GM13976 (cell line): ENCODE data around the gene CHDH.

Experiments used
- DNase-seq: peaks from one replicate; pipeline ENCODE4 v3.0.0; 2012; ENCODE audit warnings: low spot score
- CTCF ChIP-seq: IDR thresholded peaks from 2 replicates; pipeline ENCODE4 v1.5.1; 2012; ENCODE audit warnings: borderline replicate concordance, mild to moderate bottlenecking; ENCODE audit not compliant: insufficient read depth; ENCODE audit errors: extremely low read depth, missing control alignments, control extremely low read depth
- in situ Hi-C: fragments of 300-500 bp; cut with MboI; formaldehyde crosslinking; loops from one replicate; pipeline ENCODE4 v1.12.0; 2022; ENCODE audit warnings: low sequenced_read_pairs, mixed read lengths, inconsistent platforms; ENCODE audit not compliant: unreplicated experiment

The CHDH gene

GRCh38 chr3:53843195-53844177, 2.7 kb downstream of the CHDH start:
- no peak for DNase-seq
- TF ChIP-seq CTCF = no peak
- in situ Hi-C loops = no loop called here

- no peak for DNase-seq
Observed at GRCh38 chr3:53842436-53843194, 3.6 kb downstream of the CHDH start.

GRCh38 chr3:53841296-53841695, 4.9 kb downstream of the CHDH start:
- no peak for DNase-seq
- in situ Hi-C loops = no loop called here
- no peak for TF ChIP-seq CTCF

More at GRCh38 chr3:53842436-53843194, 3.6 kb downstream of the CHDH start:
- no peak for TF ChIP-seq CTCF
- in situ Hi-C loops = no loop called here

DNA sequence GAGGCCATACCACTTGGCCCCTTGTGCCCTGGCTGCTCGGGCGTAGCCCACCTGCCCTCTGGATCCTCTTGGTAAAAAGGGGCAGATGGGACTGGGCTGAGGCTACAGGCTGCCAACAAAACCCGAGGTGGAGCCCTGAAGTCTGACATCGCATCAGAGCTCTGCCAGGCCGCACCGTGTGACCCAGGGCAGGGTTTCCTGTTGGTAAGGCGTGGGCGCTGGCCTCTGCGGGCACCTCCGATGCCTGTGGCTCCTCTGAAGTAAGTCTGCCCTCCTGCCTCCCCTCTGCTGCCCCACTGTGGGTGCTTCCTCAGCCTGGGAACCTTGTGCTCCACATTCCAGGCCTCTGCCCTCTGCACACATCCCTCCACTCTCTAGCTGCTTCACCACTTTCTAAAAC, 8.9 kb downstream of the CHDH start:
- no peak for DNase-seq
- TF ChIP-seq CTCF = no peak
- in situ Hi-C loops = no loop called here

DNA sequence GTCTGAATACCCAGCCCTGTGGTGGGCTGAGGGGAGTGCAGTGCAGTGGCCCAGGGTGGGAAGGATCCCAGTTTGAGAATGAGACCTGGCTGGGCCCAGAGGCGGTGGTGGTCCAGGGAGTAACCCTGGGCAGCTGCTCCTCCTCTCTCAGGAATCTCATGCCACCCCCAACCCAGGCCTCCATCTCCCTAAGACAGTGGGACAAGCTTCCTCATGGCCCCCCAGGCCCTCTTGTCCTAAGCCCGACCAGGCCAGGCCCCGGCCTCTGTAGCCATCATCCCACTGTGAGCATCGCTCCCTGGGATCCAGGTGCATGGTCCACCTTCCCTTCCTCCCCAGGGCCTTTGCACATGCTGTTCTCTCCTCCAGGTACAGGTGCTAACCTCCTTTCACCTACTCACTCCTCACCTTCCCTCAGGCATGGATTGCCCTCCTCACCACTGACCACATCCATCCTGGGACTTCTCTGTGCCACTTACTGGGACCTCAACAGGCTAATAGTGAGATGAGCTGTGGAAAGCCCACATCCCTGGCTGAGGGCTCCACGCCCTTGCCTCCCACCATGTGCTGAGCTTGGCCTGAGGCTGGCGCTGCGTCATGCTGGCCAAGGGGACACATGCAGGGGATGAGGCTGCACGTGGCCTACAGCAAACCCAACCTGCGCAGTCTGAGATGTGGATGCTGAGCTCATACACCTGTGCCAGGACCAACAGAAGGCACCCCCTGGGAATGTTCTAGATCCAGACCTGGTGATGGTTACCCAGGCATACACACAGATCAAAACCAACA, 9.9 kb downstream of the CHDH start:
- no peak for TF ChIP-seq CTCF
- no peak for DNase-seq
- in situ Hi-C loops = no loop called here

DNA sequence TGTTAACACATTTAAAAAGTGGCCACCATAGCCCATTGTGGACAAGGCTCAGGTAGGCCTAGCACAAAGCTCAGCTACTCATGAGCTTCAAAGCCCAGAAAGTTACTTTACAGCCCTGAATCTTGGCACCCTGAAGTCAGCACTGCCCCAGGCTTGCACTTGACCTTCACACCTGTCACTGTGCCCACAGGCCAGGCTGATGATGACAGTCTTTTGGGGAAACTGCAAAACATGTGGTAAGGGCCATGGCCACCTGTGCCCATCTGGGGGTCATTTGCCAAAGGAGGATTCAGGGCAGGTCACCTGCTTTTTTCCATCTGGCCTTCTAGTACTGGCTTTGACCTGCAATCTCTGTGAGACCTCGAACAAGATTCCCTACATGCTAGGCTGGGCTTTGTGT, 11.0 kb downstream of the CHDH start:
- no peak for TF ChIP-seq CTCF
- in situ Hi-C loops = no loop called here
- DNase-seq = no peak
